Activated CD4-positive, CD25-positive, alpha-beta regulatory T cell treated with anti-CD3 and anti-CD28 coated beads, Interleukin-2, amount 50 U/mL, for 16 hours (primary cell): ENCODE results near the gene TEX51.

ENCODE experiments used
- DNase-seq: peaks from one replicate; pipeline ENCODE4 v3.0.0-alpha.2; 2020; ENCODE audit warnings: low read depth, low spot score

The TEX51 gene

DNA sequence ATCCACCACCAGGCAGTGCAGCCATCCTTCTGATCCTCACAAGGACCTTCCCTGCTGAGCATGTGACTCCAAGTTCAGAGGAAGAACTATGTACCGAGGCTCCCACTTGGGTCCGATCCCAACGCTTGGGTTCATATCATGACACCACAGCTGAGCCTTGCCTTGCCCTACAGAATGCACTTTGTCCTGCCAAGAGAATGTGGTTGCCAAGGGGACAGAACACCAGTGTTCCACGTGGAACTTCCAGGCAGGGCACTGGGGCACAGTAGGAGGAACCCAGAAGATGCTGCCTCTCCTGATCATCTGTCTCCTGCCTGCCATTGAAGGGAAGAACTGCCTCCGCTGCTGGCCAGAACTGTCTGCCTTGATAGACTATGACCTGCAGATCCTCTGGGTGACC is at the start of gene TEX51:
Gene TEX51, plus strand, starts transcription at position 255 of the 400 bp plus-strand sequence. Its CDS starts 29 bp downstream, at position 284.
- no peak for DNase-seq

DNA sequence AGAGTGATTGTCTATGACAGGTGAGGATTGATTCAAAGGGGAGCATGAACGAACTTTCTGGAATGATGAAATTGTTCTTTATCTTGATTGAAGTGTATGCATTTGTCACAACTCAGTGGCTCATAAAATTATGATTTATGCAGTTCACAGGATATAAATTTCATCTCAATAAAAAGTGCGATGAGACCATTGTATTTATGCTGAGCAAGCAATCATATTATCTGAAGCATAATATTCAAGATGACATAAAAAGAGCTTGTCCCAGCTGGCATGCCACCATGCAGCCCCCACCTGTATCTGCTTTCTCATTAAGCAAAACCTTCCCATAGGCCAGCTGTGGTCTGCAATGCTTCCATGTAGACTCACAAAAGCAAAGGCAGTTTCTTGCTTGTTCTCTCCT is 49.6 kb upstream of the TEX51 start:
- no peak for DNase-seq

DNA sequence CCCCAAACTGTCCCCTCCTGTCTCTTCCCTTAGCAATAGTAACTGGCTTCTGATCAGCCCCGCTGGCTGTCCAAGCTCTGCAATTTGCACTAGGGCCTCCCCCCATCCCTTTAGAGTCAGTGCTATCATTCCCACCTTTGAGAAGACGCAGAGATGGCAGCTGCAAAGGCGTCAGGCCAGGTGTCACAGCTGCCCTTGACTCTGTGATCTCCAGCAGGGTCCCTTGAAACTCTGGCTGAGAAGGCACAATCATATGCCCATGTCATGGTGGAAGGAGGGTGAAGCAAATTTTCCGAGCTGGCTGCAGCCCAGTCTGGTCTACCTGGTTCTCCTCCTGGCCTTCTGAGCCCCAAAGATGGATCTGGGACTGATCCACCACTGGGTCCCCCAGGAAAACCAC is 49.2 kb upstream of the TEX51 start:
- no peak for DNase-seq

DNA sequence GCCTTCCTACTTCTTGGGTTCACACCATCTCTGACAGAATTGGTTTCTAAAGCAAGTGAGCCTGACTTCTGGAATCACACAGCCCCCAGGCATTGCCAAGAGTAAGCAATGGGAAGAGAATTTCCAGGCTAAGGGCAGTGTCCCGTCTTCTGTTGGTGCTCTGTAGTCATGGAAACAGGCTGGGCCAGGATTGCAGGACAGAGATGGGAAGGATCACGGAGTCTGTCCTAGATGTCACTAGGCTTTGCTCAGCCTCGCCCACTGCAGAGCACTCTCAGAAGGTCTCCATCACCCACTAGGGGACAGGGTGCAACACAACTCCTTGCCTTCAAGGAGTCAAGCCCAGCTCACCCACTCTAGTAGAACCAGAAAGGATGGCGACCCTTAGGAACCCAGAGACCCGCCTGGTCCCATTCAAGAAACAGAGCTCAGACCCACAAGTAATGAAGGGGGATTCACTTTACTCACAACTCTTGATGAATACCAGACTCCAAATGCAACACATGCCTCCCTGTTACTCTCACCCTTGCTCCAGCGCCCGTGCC is 48.6 kb upstream of the TEX51 start:
- DNase-seq = no peak

DNA sequence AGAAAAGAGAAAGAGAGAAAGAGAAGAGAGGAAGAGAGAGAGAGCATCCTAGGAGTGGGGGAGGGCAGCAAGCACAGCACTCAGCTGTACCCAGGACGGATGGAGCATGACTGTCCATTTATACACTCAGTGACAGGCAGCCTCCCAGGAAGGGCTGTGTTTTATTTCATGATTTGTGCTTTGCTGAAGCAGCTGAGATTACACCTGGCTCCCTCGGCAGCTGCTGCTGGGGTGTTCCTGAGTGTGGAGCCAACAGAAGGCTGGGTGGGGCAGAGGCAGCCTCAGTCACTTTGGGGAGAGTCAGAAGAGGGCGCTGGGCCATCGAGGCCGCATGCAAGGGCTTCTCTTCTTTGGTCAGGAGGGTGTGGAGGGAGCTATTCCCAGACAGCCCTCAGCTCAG is 47.8 kb upstream of the TEX51 start:
- no peak for DNase-seq

DNA sequence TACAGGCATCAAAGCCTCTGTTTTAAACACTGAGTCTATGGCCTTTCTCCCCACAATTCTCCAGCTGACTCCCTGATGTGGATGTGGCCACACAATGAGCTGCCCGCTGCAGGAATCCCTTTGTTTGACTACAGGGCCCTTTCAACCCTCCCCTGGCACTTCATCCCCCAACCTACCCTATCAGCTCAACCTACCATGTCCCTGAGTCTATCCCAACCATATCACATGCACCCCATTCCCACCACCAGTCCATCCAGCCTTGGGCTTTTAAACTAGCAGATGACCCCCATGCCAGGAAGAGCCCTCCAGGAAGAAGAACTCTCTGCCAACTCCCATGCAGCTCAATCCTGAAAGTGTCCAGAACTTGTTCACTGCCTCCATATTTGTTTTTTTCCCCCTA is 46.9 kb upstream of the TEX51 start:
- no peak for DNase-seq

DNA sequence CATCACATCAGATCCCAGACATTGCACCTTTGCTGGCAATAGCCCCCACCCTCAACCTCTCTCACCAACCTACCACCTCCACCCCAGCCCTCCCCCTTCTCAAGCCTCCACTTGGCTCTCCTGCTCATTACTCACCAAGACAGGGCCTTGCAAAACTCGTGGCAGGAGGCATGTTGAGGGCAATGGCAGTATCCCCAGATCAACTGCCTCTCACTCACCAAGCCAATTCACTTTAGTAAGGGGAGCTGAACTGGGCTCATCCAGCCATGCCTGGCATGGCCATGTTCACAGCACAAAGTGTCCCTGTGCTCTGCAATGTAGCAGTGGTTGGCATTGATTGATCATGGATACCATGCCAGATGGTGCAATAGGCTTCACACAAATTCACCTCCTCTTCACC is 46.3 kb upstream of the TEX51 start:
- DNase-seq = no peak

DNA sequence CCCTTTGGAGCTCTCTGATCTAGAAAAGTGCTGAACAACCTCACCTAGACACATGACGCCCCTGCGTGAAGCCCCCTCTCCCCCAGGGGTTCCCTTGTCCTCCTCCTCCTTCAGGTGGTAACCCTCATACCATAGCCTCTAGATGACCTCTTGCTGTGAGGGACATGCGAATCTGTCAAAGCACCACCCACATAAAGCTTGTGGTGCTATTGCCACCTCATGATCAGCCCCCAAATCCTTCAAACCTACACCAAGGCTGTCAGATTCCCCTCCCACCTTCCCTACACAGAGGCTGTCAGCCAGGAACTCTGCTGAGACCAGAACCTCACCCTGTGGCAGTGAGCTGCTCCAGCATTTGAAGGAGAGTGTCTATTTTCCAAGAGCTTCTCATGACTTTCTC is 43.1 kb upstream of the TEX51 start:
- no peak for DNase-seq

DNA sequence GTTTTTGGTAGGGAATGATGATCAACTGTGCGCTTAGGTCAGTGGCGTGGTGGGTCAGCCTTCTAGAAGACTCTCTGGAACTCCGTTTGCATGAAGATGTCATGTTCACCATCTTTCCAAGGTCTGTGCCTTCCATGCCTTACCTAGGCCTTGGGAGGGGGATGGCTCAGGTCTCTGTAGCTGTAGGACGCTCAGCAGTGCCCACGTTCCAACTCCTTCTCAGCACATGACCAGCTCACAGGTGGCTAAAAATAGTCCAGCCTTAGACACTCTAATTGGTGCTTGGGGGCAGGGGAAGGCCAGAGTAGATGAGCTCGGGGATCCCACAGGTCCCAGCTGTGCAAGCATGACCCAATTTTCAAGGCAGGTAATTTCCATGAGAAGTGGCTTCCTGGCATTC is 42.3 kb upstream of the TEX51 start:
- DNase-seq = no peak

DNA sequence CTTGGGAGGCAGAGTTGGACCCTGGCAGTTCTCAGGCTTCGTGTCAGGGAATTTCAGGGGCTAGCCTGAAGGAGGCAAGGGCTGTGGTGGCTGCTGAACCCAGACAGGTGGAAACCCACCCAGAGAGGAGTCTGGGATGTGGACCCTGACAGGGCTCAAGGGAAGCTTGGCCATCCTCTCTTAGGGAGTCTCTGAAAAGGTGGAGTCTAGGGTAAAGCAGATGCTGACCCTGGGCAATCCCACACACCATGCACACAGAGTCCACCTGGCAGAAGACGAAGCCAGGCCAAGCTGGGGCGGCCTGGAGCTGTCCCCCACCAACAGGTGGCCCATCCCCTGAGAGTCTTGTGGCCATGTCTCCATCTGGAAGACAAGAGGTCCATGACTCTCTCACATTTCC is 41.2 kb upstream of the TEX51 start:
- no peak for DNase-seq

DNA sequence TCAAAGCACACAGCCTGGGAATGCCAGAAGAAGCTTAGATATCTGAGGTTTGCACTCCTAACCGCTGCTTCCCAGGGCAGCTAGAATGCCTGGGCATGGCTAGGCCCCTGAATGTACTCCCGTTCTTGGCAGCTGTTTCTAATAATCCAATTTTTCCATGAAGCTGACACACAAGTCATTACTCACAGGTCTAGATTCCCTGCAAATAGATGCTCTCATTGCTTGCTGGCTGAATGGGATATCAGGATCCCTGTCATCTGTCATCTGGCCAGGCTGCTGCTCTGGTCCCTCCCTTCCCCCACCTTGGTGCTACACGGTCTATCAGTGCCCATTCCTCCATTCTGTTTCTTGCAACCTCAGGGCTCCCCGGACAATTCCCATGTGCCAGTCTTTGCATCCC is 40.7 kb upstream of the TEX51 start:
- no peak for DNase-seq

DNA sequence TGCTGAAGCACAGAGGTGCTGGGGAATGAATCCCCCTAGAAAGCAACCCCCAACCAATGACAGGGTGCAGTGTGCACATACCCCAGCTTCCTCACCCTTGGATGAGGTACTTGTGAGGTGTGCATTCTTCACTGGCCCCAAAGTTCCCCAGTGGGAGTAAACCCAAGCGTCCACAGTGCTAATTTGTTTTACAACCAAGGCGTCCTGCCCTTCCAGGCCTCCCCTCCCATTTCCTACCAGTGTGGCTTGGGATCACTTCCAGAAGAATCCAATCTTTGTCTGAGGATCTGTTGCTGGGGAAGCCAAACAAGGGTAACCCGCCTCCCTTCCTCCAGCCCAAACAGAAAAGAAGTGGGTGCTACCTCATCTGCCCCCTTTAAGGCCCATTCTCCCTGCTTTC is 40.3 kb upstream of the TEX51 start:
- no peak for DNase-seq

DNA sequence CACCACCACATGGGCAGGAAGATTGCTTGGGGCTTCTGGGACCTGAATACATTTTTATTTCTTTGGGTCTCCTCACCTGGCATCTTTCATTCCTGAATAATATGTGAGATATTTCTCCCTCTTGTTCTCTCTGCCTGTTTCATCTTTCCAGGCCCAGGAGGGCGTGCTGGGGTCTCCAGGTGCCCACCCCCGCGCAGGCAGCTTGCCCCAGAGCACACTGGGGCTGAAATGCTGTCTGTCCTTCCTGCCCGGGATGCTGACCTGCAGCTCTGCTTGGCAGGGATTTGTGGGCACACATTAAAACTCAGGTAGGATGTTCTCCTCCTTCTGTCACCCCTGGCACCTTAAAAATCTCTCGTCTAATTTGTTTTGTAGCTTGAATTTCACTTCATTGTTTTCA is 39.7 kb upstream of the TEX51 start:
- DNase-seq = no peak

DNA sequence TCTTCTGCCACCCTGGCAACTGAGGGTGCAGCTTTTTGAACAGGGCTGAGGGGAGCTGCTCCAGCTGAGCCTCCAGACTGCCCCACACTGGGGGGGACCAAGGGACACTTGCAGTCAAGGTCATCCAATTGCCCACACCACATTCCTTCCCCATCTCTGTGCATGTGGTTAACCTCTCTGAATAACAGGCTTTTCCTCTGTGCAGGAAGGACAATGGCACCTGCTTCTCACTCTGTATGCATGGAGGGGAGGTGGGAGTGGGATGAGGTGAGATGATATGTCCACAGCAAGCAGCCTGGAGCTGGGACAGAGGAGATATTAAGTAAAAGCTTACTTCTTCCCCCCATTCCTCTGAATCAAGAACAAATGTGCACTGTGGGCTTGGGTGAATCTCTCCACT is 39.1 kb upstream of the TEX51 start:
- DNase-seq = no peak

DNA sequence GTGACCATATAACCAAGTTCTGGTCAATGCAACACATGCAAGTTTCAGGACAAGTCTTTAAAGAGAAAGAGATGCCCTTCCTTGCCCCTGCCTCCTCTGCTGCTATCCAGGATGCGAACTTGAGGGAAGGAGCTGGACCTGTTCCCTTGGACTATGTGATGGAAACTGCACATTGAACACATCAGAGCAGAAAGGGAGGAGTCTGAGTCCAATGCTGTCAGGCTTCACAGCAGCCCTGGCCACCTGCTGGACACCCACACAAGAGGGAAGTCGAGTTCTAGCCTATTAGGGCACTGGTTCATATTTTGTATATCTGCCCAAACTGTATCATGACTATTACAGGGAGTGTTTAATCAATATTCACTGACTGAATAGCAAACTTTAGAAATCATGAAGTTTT is 38.3 kb upstream of the TEX51 start:
- DNase-seq = no peak

DNA sequence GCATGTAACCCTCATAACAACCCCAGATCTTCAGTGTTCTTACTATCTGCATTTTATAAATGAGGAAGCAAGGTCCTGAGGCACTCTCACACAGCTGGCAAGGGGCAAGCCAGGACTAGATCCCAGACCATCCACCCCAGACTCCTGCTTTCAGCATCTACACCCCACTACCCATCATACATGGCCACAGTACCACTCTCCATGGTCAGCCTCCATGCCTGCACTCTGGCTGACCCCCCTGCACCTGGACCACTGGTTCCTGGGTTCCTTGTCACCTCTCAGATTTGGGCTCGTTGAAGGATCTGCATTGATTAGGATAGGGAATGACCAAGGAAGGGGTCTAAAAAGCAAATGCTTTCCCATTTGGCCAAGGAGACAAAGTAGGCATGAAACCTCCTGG is 36.0 kb upstream of the TEX51 start:
- no peak for DNase-seq

DNA sequence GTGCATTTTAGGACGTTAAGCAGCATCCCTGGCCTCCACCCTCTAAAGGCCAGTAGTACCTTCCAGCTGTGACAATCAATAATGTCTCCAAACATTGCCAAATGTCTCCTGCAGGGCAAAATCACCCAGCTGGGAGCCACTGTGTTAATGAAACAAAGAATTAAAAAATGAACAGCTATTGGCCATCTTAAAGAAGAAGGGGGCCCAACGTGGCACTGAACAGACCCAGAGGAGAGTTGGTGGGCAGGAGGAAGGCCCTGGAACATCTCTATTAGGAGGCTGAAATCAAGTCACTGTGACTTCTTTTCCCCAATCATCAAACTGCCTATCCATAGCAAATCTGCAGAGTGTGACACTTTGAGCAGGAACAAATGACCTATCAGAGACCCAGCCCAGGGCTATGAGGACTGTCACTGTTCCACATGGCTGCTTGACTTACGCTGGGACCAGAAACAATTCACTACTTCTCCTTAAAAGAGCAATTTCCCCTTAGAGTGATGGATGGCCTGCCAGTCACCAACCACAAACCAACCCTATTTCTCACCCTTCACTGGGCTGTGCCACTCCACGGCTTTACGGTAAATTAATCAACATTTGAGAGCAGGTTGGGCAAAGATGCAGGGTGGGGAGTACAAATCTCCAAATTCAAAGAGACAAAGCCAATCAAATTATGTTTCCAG is 35.2 kb upstream of the TEX51 start:
- DNase-seq = no peak

DNA sequence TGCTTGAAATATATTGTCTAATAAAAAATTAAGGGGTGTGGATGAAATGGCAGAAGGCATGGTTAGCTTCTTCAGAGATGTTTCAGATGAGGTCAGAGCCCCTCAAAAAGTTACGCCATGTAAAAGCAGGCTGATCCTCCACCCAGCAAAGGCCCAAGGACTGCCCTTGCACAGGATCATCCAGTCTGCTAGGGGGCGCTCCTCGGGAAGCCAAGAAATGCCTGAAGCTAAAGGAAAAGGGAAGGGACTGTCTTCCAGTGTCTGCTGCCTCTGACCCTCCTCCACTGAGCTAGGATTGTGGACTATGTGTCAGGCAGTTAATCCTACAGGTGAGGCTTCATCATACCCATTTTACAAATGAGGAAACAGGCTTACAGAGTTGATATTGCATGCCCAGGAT is 33.8 kb upstream of the TEX51 start:
- no peak for DNase-seq

DNA sequence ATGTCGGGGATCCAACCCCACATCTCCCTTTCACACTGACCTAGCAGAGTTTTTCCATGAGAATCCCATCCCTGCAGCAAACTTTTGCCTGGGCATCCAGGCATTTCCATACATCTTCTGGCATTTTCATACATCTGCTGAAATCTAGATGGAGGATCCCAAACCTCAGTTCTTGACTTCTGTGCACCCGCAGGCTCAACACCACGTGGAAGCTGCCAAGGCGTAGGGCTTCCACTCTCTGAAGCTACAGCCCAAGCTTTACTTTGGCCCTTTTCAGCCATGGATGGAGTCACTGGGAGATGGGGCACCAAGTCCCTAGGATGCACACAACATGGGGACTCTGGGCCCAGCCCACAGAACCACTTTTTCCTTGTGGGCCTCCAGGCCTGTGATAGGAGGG is 32.2 kb upstream of the TEX51 start:
- DNase-seq = no peak

DNA sequence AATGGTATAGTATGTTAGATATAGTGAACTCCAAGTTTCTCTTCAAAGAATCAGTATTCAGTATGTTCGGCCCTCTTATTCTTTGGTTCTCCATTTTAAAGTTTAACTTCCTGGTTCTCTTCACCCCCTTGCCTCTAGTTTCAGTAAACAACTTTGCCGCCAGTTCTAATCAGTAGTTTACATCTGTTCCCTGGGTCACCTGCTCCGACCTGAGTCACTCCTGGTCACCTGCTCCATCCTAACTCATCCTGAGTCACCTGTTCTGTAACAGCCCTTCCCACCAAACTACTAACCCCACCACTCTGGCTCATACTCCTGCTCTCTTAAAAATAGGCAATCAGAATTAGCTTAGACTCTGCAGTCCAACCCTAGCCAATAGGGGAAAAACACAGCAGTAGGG is 23.7 kb upstream of the TEX51 start:
- no peak for DNase-seq

DNA sequence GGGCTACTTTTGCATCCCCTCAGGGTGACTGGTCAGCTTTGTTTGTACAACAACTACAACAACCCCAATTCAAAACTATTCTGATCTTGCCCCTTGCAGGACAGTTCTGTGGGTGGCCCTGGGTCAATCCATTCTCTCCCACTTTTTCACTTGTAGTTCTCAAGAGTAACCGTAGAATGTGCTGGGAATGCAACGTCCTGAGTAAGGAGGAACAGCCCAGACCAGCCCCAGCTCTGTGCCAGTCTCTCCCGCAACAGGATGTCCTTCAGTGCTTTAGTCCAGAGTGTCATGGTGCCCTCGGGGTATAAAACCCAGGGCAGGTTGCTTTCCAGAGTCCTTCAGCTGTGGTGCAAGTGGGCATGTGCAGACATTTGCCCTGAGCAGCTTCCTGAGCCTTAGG is 22.1 kb upstream of the TEX51 start:
- no peak for DNase-seq

DNA sequence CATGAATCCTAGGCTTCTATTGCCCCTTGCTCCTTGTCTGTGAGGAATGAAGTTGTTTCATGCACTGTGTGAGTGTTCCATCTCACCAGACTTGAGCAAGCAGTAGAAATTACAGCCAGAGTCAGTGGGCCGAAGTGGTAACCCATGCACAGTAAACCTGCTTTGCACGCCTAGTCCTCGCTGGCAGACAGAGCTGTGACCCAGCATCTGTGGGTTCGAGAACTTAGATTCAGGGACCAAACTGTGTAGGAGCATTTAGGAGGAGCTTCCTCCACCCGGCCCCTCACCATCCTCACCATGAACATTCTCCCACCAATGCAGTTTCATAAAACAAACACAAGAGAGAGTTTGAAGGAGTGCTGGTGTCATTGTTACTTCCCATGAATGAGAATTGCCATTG is 21.6 kb upstream of the TEX51 start:
- no peak for DNase-seq

DNA sequence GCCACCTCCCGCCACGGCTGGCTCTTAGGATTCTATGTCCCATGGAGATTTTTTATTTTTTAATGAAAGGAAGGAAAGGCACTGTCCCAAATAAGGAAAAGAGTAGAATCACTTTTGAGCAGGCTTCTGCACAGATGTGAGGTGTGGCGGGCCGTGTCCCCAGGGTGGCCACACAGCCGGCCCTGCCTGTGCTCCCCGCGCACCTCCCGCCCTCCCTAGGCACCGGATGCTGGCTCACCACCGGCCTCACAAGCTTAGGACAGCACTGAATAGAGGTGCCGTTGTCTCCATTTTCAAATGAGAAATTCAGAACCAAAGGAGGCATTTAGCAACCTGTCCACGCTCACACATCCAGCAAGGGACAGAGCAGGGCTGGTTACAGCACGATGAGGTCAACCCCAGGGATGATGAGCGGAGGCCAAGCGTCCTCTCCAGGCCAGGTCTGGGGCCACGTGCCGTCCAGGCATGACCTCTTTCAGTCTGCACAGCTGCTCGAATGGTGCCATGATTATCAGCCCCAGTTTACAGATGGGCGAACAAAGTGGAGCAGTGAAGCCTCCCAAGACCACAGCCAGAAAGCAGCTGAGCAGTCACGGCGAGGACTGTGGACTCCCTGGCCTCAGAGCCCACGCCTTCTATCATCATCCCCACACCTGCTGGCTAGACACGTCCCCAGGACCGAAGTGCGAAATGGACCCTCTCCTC is 20.7 kb upstream of the TEX51 start:
- DNase-seq = no peak
